Measurements from ENCODE around the gene SRP9.

DNA sequence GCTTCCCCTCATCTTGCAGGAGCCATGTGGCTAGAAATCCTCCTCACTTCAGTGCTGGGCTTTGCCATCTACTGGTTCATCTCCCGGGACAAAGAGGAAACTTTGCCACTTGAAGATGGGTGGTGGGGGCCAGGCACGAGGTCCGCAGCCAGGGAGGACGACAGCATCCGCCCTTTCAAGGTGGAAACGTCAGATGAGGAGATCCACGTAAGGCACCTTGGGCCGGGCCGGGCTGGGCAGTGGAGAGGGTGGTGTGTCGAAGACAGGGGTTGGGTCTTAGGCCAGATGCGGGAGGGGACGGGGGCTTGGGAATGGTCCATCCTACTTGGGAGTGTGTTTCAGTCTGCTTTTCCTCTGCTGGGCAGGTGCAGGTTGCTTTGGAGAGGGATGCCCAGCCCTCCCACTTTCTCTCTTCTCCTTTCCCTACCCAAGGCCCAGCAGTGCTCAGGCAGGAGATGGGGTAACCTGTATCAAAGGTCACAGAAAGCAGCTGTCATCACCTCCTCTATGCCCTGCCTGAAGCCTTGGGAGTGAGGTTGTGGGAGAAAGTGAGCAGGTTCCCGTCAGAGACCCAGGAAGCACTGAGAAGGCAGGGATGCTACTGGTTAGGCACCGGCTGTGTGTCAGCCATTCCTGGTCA, 51.2 kb downstream of the SRP9 start:
- TF ChIP-seq, protein P1, sequence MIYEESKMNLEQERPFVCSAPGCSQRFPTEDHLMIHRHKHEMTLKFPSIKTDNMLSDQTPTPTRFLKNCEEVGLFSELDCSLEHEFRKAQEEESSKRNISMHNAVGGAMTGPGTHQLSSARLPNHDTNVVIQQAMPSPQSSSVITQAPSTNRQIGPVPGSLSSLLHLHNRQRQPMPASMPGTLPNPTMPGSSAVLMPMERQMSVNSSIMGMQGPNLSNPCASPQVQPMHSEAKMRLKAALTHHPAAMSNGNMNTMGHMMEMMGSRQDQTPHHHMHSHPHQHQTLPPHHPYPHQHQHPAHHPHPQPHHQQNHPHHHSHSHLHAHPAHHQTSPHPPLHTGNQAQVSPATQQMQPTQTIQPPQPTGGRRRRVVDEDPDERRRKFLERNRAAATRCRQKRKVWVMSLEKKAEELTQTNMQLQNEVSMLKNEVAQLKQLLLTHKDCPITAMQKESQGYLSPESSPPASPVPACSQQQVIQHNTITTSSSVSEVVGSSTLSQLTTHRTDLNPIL (CRISPR knock-in tag; IDR thresholded peaks at IDR 0.05; ENCODE audit: low read depth), result no peak
- no peak for TF ChIP-seq ESRRG (CRISPR knock-in tag; IDR thresholded peaks at IDR 0.05)
